ENCODE measurements around the gene ETV3. TPM values are rescaled to one million over a fixed set of nuclear protein-coding genes. Genes with fewer than 3 reads are reported as not detected.

ETV3 gene
- total and polyA plus RNA-seq, 2 donors, result 12.4 to 24.9 TPM

DNA sequence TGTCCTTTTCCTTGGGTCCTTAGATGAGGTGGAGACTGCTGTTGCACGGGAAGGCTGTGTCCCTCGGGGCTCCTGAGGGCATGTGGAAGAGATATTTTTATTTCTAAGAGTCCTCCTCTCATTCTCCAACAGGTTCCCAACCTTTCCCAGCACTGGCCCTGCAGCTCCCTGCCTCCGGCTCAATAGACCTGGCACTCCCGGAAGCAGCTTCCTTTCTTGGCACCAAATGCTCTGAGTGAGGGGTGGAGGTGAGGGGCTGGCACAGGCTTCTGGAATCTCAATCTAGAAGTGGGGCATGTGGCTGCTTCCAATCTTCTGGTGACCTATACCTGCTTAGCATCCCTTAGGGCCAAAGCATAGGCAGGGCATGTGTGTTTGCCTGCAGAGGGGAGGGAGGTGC, 43.1 kb downstream of the ETV3 start:
- WGBS, result 73% methylated on average over 4 of the region's 4 CpGs

DNA sequence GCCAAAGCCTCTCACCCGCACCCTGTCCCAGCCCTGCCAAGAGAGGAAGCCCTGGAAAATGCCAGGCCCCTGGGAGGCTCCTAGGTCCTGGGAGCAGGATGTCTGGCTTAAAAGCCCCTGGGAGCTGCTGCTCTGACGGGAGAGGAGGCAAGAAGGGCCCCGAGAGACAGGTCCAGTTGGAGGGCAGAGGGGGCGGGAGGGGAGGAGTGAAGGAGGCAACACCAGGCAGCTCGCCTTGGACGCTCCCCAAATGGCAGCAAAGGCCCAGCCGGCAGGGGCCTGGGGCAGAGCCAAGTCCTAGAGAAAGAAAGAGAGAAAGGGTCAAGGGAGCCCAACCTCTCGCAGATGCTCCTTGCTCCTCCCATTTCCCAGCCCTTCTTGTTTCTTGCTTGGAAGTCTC, 45.4 kb downstream of the ETV3 start:
- H3K36me3 ChIP-seq (ENCODE audit: insufficient read depth), result no peaks in the 10 kb centered on the region
- H3K27ac ChIP-seq (ENCODE audit: low read depth), result no peak overlapping the region
- WGBS, result 26% methylated on average over 8 of the region's 8 CpGs
- DNase-seq (ENCODE audit: extremely low spot score), result no peak
- H3K4me1 ChIP-seq (ENCODE audit: insufficient read depth), result no peaks in the 10 kb centered on the region
- no peak overlapping the region for H3K4me3 ChIP-seq (ENCODE audit: low read depth, low read length)

More for the DNA sequence above, 43.1 kb downstream of the ETV3 start:
- Histone ChIP-seq H3K27ac (ENCODE audit: low read depth) (no peak overlapping the region), H3K4me3 (ENCODE audit: low read depth, low read length) (no peak overlapping the region), H3K4me1 (ENCODE audit: insufficient read depth) (no peaks in the 10 kb centered on the region), H3K36me3 (ENCODE audit: insufficient read depth) (no peaks in the 10 kb centered on the region)
- no peak for DNase-seq (ENCODE audit: extremely low spot score)

DNA sequence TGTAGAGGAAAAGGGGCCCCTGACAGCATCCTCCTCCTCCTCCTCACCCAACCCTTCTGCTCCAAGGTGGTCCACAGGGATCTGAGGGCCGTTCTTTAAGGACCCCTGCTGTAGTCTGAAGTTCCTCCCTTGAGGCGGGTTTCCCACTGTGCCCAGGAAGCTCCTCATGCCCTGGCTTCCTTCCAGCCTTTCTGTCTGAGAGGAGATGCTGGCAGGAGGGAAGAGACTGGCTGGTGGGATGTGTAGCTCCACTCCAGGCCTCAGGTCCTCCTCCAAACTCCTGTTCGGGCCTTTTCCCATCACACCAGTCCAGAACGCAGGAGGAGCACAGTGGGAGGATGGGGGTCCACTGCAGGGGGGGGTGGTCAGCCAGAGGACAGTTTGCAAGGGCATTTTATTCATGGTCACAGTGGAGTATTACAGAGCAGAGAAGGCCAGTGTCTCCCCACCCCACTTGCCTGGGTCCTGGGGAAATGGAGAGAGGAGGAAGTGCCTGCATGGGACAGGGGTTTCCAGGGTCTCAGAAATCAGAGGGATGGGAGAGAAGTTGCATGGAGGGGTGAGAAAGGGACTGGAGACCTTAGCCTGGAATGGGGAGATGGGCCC, 46.4 kb downstream of the ETV3 start:
- no peak overlapping the region for H3K4me3 ChIP-seq (ENCODE audit: low read depth, low read length)
- no peaks in the 10 kb centered on the region for H3K36me3 ChIP-seq (ENCODE audit: insufficient read depth)
- no peak for DNase-seq (ENCODE audit: extremely low spot score)
- H3K4me1 ChIP-seq (ENCODE audit: insufficient read depth), result no peaks in the 10 kb centered on the region
- WGBS, result 87% methylated on average over 4 of the region's 4 CpGs
- no peak overlapping the region for H3K27ac ChIP-seq (ENCODE audit: low read depth)

DNA sequence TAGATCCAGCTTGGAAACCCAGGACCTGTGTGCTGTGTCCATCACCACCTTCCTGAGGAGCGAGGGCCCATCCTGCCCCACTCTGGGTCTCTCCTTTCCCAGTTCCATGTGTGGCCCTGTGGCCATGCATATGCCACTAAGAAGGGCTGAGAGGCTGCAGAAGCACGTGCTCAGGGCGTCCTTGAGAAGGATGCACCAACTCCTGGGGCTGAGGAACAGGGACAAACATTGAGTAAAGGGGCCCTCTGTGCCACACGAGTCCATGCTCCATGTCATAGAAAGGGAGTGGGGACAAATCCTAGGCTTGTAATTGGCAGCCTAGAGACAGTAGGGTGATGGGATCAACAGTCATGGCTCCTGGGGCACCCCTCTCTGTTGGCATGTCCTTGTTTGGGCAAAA, 47.0 kb downstream of the ETV3 start:
- Histone ChIP-seq H3K4me1 (ENCODE audit: insufficient read depth) (no peaks in the 10 kb centered on the region), H3K27ac (ENCODE audit: low read depth) (no peak overlapping the region), H3K36me3 (ENCODE audit: insufficient read depth) (no peaks in the 10 kb centered on the region), H3K4me3 (ENCODE audit: low read depth, low read length) (no peak overlapping the region)
- no peak for DNase-seq (ENCODE audit: extremely low spot score)
- 96% methylated on average over 4 of the region's 4 CpGs for WGBS

DNA sequence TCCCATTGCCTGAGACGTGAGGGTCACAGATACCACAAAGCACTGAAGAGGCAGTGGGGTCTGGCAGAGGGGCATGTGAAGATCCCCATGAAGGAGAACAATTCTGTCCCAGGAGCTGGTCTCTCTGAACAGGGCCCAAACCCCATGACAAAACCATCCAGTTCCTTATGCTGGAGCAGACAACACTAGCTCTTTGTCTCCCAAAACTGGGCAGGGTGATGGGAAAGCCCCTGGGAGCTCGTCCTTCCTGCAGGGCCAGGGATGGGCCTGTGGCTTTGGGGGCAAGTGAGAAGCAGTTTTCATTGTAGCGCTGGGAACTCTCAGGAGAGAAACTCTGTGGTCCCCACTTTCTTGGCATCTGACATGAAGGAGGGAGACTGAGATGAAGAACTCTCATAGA, 47.4 kb downstream of the ETV3 start:
- H3K36me3 ChIP-seq (ENCODE audit: insufficient read depth), result no peaks in the 10 kb centered on the region
- 77% methylated on average over 3 of the region's 3 CpGs for whole genome bisulfite sequencing
- H3K4me1 ChIP-seq (ENCODE audit: insufficient read depth), result no peaks in the 10 kb centered on the region
- DNase-seq (ENCODE audit: extremely low spot score), result no peak
- no peak overlapping the region for H3K27ac ChIP-seq (ENCODE audit: low read depth)
- H3K4me3 ChIP-seq (ENCODE audit: low read depth, low read length), result no peak overlapping the region

DNA sequence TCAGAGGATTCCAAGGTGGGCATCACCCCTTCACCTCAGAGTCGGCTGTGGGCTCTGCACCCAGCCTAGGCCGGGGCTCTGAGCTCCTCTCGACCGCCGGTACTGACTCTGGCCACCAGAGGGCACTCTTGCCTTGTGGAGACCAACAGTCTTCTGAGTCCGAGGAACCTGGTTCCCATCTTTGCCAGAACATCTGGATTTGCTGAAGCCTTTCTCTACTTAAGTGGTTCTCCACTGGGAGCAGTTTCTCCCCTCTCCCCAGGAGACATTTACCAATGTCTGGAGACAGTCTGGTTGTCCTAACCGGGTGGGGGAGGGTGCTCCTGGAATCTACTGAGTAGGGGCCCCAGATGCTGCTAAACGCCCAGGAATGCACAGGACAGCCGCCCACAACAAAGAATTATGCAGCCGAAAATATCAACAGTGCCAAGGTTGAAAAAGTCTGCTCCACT, 48.0 kb downstream of the ETV3 start:
- Histone ChIP-seq H3K4me1 (ENCODE audit: insufficient read depth) (no peaks in the 10 kb centered on the region), H3K36me3 (ENCODE audit: insufficient read depth) (no peaks in the 10 kb centered on the region), H3K27ac (ENCODE audit: low read depth) (no peak overlapping the region), H3K4me3 (ENCODE audit: low read depth, low read length) (no peak overlapping the region)
- DNase-seq (ENCODE audit: extremely low spot score), result peak; percentile 76
- 14% methylated on average over 10 of the region's 10 CpGs for WGBS

DNA sequence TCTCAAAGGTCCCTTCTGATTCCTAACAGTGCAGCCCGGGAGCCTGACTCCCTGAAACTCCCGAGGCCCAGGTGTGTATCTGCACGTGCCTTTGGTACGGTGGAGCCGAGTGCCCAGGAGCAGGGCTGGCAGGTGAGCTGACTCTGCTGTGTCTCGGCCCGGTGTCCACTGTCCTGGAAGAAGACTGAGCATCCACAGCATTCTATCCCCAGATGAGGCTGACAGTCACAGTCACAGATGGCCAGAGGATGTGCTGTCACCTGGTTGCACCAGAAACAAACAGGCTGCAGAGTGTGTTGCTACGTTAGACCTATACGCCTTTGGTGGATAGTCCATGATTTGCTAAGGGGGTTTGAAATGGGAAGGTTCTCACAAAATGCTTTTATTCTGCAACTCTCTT, 48.4 kb downstream of the ETV3 start:
- Histone ChIP-seq H3K27ac (ENCODE audit: low read depth) (no peak overlapping the region), H3K36me3 (ENCODE audit: insufficient read depth) (no peaks in the 10 kb centered on the region), H3K4me1 (ENCODE audit: insufficient read depth) (no peaks in the 10 kb centered on the region), H3K4me3 (ENCODE audit: low read depth, low read length) (no peak overlapping the region)
- WGBS, result 85% methylated on average over 9 of the region's 9 CpGs
- no peak for DNase-seq (ENCODE audit: extremely low spot score)

DNA sequence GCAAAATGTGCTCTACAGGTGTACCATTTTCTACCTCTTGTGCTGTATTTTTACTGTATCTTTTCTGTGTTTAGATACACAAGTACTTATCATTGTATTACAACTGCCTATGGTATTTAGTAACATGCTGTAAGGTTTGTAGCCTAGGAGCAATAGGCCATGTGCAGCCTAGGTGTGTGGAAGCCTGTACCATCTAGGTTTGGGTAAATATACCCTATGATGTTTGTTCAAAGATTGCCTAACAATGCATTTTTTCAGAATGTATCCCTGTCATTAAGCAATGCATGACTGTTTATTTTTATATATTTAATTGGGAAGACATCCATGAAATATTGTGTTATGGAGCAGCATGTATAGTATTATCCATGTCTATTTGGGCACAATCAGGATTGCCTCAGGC, 49.6 kb downstream of the ETV3 start:
- DNase-seq (ENCODE audit: extremely low spot score), result no peak

DNA sequence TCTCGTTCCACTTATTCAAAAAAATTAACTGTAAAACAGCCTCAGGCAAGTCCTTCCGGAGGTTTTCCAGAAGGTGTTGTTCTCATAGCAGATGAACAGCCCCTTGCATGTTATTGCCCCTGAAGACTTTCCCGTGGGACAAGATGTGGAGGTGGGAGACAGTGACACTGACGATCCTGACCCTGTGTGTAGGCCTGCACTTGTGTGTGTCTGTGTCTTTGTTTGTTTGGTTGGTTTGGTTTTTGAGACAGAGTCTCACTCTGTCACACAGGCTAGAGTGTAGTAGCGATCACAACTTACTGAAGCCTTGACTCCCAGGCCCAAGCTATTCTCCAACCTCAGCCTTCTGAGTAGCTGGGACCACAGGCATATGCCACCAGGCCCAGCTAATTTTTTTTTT, 51.2 kb downstream of the ETV3 start:
- no peaks in the 10 kb centered on the region for H3K4me1 ChIP-seq (ENCODE audit: insufficient read depth)
- no peak overlapping the region for H3K27ac ChIP-seq (ENCODE audit: low read depth)
- no peak for DNase-seq (ENCODE audit: extremely low spot score)
- WGBS, result 87% methylated on average over 5 of the region's 5 CpGs
- no peaks in the 10 kb centered on the region for H3K36me3 ChIP-seq (ENCODE audit: insufficient read depth)
- H3K4me3 ChIP-seq (ENCODE audit: low read depth, low read length), result no peak overlapping the region

More for the DNA sequence above, 49.6 kb downstream of the ETV3 start:
- H3K4me1 ChIP-seq (ENCODE audit: insufficient read depth), result no peaks in the 10 kb centered on the region
- no peak overlapping the region for H3K27ac ChIP-seq (ENCODE audit: low read depth)
- H3K36me3 ChIP-seq (ENCODE audit: insufficient read depth), result no peaks in the 10 kb centered on the region
- H3K4me3 ChIP-seq (ENCODE audit: low read depth, low read length), result no peak overlapping the region

DNA sequence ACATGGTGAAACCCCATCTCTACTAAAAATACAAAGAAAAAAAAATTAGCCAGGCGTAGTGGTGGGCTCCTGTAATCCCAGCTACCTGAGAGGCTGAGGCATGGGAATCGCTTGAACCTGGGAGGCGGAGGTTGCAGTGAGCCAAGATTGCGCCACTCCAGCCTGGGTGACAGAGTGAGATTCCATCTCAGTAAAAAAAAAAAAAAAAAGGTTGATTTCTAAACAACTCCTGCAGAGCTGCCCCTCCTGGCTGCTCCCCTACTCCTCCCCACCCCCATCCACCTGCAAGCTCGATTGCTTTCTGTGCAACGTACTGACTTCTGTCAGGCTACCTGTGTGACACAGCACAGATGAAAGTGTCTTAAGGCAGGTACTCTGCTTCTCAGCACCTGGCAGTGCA, 51.9 kb downstream of the ETV3 start:
- no peak for DNase-seq (ENCODE audit: extremely low spot score)

DNA sequence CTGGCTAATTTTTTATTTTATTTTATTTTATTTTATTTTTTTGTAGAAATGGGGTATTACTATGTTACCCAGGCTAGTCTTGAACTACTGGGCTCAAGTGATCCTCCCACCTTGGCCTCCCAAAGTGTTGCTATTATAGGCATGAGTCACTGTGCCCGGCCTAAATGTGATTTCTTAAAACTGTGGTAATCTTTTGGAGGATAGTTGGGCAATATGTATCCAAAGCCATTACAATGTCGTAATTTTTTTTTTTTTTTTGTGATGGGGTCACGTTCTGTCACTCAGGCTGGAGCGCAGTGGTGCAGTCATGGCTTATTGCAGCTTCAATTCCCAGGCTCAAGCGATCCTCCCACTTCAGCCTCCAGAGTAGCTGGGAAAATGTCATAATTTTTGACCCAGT, 52.8 kb downstream of the ETV3 start:
- DNase-seq (ENCODE audit: extremely low spot score), result no peak
- Histone ChIP-seq H3K4me1 (ENCODE audit: insufficient read depth) (no peaks in the 10 kb centered on the region), H3K4me3 (ENCODE audit: low read depth, low read length) (no peak overlapping the region), H3K27ac (ENCODE audit: low read depth) (no peak overlapping the region), H3K36me3 (ENCODE audit: insufficient read depth) (no peaks in the 10 kb centered on the region)
- 87% methylated on average over 5 of the region's 5 CpGs for WGBS

More for the DNA sequence above, 51.9 kb downstream of the ETV3 start:
- Histone ChIP-seq H3K27ac (ENCODE audit: low read depth) (no peak overlapping the region), H3K36me3 (ENCODE audit: insufficient read depth) (no peaks in the 10 kb centered on the region), H3K4me1 (ENCODE audit: insufficient read depth) (no peaks in the 10 kb centered on the region), H3K4me3 (ENCODE audit: low read depth, low read length) (no peak overlapping the region)
- WGBS, result 68% methylated on average over 6 of the region's 6 CpGs

DNA sequence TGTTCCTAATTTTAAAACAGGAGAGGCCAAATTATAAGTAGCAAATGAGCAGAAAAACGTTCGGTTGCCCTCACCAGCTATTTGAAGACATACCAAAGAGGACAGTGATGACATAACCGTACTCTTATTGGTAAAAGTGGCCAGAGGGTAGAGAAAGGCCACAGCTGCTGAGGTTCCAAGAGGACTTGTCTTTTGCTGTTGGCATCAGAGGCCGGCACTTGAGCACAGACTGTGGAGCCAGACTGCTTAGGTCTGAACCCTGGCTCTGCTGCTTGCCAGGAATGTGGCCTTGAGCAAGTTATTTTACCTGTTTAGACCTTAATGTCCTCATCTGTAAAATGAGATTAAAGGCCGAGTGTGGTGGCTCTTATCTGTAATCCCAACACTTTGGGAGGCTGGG, 53.5 kb downstream of the ETV3 start:
- no peaks in the 10 kb centered on the region for H3K36me3 ChIP-seq (ENCODE audit: insufficient read depth)
- H3K27ac ChIP-seq (ENCODE audit: low read depth), result no peak overlapping the region
- no peak for DNase-seq (ENCODE audit: extremely low spot score)
- H3K4me3 ChIP-seq (ENCODE audit: low read depth, low read length), result no peak overlapping the region
- H3K4me1 ChIP-seq (ENCODE audit: insufficient read depth), result no peaks in the 10 kb centered on the region
- 81% methylated on average over 5 of the region's 5 CpGs for WGBS

DNA sequence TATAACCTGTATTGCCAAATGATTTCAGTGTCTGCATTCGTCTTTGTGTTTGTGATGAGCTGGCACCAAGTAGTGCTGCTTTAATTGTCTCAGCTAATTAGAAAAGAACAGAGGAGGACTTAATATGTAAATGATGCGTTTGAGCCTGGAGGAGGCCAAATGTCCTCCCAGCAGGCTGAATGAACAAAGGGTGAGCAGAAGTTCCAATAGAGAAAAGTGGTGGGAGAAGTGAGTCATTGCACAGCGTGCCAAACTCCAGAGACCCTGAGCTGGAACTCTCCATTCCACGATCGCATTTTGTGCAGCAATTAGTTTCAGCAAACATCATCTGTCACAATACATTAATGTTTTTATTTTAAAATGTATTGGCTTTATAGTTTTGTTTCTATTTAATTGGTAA, 56.5 kb downstream of the ETV3 start:
- H3K27ac ChIP-seq (ENCODE audit: low read depth), result no peak overlapping the region
- H3K4me3 ChIP-seq (ENCODE audit: low read depth, low read length), result no peak overlapping the region
- DNase-seq (ENCODE audit: extremely low spot score), result no peak

DNA sequence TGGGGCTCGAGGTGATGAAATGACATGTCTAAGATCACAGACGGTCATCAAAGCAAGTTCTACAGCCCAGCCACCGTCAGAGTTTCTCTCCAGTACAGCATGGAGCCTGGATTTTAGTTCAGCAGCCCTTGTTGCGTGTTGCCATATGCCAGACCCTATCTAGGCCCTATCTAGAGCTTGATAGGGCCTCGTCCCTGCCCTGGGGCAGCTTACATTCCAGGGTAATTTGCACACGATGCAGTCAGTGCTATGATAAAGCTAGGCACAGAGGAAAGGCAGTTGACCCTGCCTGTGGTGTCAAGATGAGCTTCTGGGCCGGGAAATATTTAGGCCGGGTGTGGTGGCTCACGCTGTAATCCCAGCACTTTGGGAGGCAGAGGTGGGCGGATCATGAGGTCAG, 57.5 kb downstream of the ETV3 start:
- Histone ChIP-seq H3K36me3 (ENCODE audit: insufficient read depth) (no peaks in the 10 kb centered on the region), H3K4me1 (ENCODE audit: insufficient read depth) (no peaks in the 10 kb centered on the region), H3K4me3 (ENCODE audit: low read depth, low read length) (no peak overlapping the region), H3K27ac (ENCODE audit: low read depth) (no peak overlapping the region)
- DNase-seq (ENCODE audit: extremely low spot score), result no peak
- 84% methylated on average over 10 of the region's 10 CpGs for WGBS

More for the DNA sequence above, 56.5 kb downstream of the ETV3 start:
- Histone ChIP-seq H3K4me1 (ENCODE audit: insufficient read depth) (no peaks in the 10 kb centered on the region), H3K36me3 (ENCODE audit: insufficient read depth) (no peaks in the 10 kb centered on the region)
- WGBS, result 65% methylated on average over 5 of the region's 5 CpGs

DNA sequence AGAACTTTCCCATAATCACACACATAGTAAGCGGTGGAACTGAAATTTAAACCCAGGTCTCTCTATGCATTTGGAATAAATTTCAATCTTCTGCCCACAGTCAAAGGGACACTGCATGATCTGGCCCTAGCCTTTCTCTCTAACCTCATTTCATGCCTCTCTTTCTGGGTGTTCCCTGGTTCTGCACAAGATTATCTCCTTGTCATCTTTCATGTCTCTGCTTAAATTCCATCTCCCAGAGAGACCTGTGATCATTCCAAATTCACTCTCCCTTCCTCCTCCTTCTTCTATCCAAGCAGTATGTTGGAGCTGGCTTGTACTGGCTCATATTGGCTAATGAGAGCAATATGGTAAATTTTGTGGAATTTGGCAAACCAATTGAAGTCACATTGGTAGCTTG, 60.8 kb downstream of the ETV3 start:
- DNase-seq (ENCODE audit: extremely low spot score), result no peak
- H3K27ac ChIP-seq (ENCODE audit: low read depth), result no peak overlapping the region
- H3K4me1 ChIP-seq (ENCODE audit: insufficient read depth), result no peaks in the 10 kb centered on the region
- H3K4me3 ChIP-seq (ENCODE audit: low read depth, low read length), result no peak overlapping the region
- H3K36me3 ChIP-seq (ENCODE audit: insufficient read depth), result no peaks in the 10 kb centered on the region
- 95% methylated on average over 1 of the region's 1 CpG for WGBS

Measured in urinary bladder (tissue), 4 donors.